HepG2 (cell line): ENCODE measurements around the gene TMEM225B. TPM values are rescaled to one million over a fixed set of nuclear protein-coding genes. Genes with fewer than 3 reads are reported as not detected.

Experiments
- ATAC-seq: fragments of 200-7000 bp; cut with Tn5 transposase; 3 replicates; pipeline ENCODE4 v1.9.1; 2020; ENCODE audit warnings: mild to moderate bottlenecking, moderate library complexity
- BruUV-seq: library from RNA; stranded (reverse); fragments of 400-500 nt; replicated peaks from 2 replicates; lab custom pipeline; 2021; lab: Mats Ljungman, UMichigan
- CTCF ChIA-PET: fragments of 300-600 bp; formaldehyde crosslinking; extraction: SDS; loops from one replicate; lab custom pipeline; 2021; ENCODE audit warnings: low total read pairs, inconsistent platforms, low intra/inter-chr PET ratio; lab: Yijun Ruan, JAX
- POLR2A ChIA-PET: fragments of 350-600 bp; sonication (Branson Sonifier 250); formaldehyde crosslinking; loops from one replicate; lab custom pipeline; 2020; ENCODE audit warnings: antibody characterized with exemption, inconsistent platforms; lab: Yijun Ruan, JAX
- DNase-seq: peaks from one replicate; pipeline ENCODE4 v3.0.0-alpha.2; 2015; ENCODE audit warnings: low spot score
- FAIRE-seq: peaks from 3 replicates; lab custom pipeline; 2011; peaks lifted over from hg19 to GRCh38; lab: Jason Lieb, UNC
- H2AFZ ChIP-seq: one replicate; pipeline ENCODE4 v1.6.1; 2011; ENCODE audit warnings: low read length, inconsistent platforms
- H3K27ac ChIP-seq: fragments of 300-600 bp; 3 replicates; pipeline ENCODE4 v1.8.0; 2011; ENCODE audit warnings: mixed run types, mild to moderate bottlenecking, mixed read lengths, low read length, inconsistent platforms; ENCODE audit not compliant: insufficient read depth; ENCODE audit errors: extremely low read length
- H3K27me3 ChIP-seq, 2 experiments: fragments of 200-600 bp in 1 of 2; 2 replicates in 1 of 2; 3 replicates in 1 of 2; pipeline versions ENCODE4 v1.6.0 to v1.8.0; 2011; ENCODE audit warnings: low read length in 2 of 2, mild to moderate bottlenecking in 2 of 2, moderate library complexity in 2 of 2, inconsistent platforms in 1 of 2; ENCODE audit not compliant: insufficient read depth in 2 of 2, control insufficient read depth in 1 of 2
- H3K36me3 ChIP-seq, 2 experiments: fragments of 200-600 bp in 1 of 2; replicated peaks in 1 of 2; 2 replicates in 1 of 2; 3 replicates in 1 of 2; pipeline versions ENCODE4 v1.5.1 to v1.8.0; 2011; ENCODE audit warnings: low read length in 2 of 2, inconsistent platforms in 1 of 2; ENCODE audit not compliant: insufficient read depth in 2 of 2, control insufficient read depth in 1 of 2
- H3K4me1 ChIP-seq: 2 replicates; pipeline ENCODE4 v1.5.1; 2012; ENCODE audit warnings: low read length, inconsistent platforms; ENCODE audit not compliant: insufficient read depth
- H3K4me2 ChIP-seq: 2 replicates; pipeline ENCODE4 v1.6.0; 2011; ENCODE audit warnings: low read depth, low read length, inconsistent platforms
- H3K4me3 ChIP-seq, 3 experiments: fragments of 200-600 bp in 1 of 3; sonication (generic), shearing (Covaris generic) in 1 of 3; replicated peaks in 1 of 3; 2 replicates each; pipeline ENCODE4 v1.5.1; 2011 to 2016; ENCODE audit warnings: low read length in 3 of 3, inconsistent platforms in 2 of 3, low read depth in 2 of 3, mild to moderate bottlenecking in 2 of 3, control low read depth in 1 of 3, mixed read lengths in 1 of 3; ENCODE audit not compliant: insufficient read depth in 1 of 3
- H3K79me2 ChIP-seq: one replicate; pipeline ENCODE4 v1.6.1; 2011; ENCODE audit warnings: low read length, inconsistent platforms; ENCODE audit not compliant: insufficient read depth
- H3K9ac ChIP-seq: 2 replicates; pipeline ENCODE4 v1.6.0; 2011; ENCODE audit warnings: mild to moderate bottlenecking, low read depth, low read length, inconsistent platforms; ENCODE audit not compliant: insufficient read depth
- H3K9me3 ChIP-seq: 2 replicates; pipeline ENCODE4 v1.5.1; 2012; ENCODE audit warnings: mild to moderate bottlenecking, low read length
- H4K20me1 ChIP-seq: 2 replicates; pipeline ENCODE4 v1.6.0; 2011; ENCODE audit warnings: inconsistent platforms, mild to moderate bottlenecking, low read length, moderate library complexity; ENCODE audit not compliant: insufficient read depth
- ATF7 ChIP-seq, 2 experiments: fragments of 450-650 bp in 1 of 2; sonication (generic) in 1 of 2; formaldehyde crosslinking in 1 of 2; IDR thresholded peaks; 2 replicates each; pipeline versions ENCODE4 v1.4.0 to v1.6.1; 2016 to 2020; ENCODE audit warnings: antibody characterized with exemption in 1 of 2, mild to moderate bottlenecking in 1 of 2, missing genetic modification reagents in 1 of 2
- FOXA3 ChIP-seq: IDR thresholded peaks from 2 replicates; pipeline ENCODE4 v1.6.1; 2016; ENCODE audit warnings: missing genetic modification reagents, missing compliant biosample characterization
- MAFK ChIP-seq, 2 experiments: IDR thresholded peaks in 1 of 2; conservative IDR thresholded peaks in 1 of 2; 2 replicates each; pipeline ENCODE4 v1.6.1; 2011; ENCODE audit warnings: improper control_type of control experiment in 2 of 2, low read length in 2 of 2
- ZNF253 ChIP-seq: sonication (generic); formaldehyde crosslinking; IDR thresholded peaks from 2 replicates; pipeline ENCODE4 v1.8.0; 2022; ENCODE audit warnings: mild to moderate bottlenecking, missing genetic modification reagents, borderline replicate concordance
- ZNF280B ChIP-seq: sonication (generic); formaldehyde crosslinking; IDR thresholded peaks from 2 replicates; pipeline ENCODE4 v1.5.0; 2020; ENCODE audit warnings: missing genetic modification reagents, mild to moderate bottlenecking, borderline replicate concordance
- ZNF335 ChIP-seq: sonication (generic); formaldehyde crosslinking; IDR thresholded peaks from 2 replicates; pipeline ENCODE4 v1.4.0; 2020; ENCODE audit warnings: missing genetic modification reagents
- ZNF713 ChIP-seq: sonication (generic); formaldehyde crosslinking; IDR thresholded peaks from 2 replicates; pipeline ENCODE4 v1.4.0; 2020; ENCODE audit warnings: mild to moderate bottlenecking, missing genetic modification reagents
- WGBS: methylation state at CpG from one replicate; pipeline ENCODE4 v1.1.6; 2017; ENCODE audit warnings: low lambda C conversion rate; 5-methylcytosine and 5-hydroxymethylcytosine counted together
- in situ Hi-C: cut with HindIII; loops from 2 replicates; pipeline ENCODE4 v1.10.0; 2017; ENCODE audit warnings: low pct_unique_long_range_greater_than_20kb; ENCODE audit not compliant: extremely low pct_ligation_motif_present
- intact Hi-C: fragments of 100-400 bp; cut with micrococcal nuclease; formaldehyde crosslinking; loops from one replicate; pipeline ENCODE4 v1.10.0; 2022; ENCODE audit not compliant: unreplicated experiment
- polyA plus RNA-seq, 8 experiments: library from polyadenylated mRNA; depleted of rRNA in 3 of 8; stranded (reverse) in 7 of 8; unstranded in 1 of 8; fragments of >200 nt; fragmentation: Illumina TruSeq in 4 of 8; extraction: Trizol in 4 of 8; gene quantifications; 2 replicates each; pipeline versions ENCODE4 v1.2.1 to v1.2.3, GENCODE V29; 2011 to 2016; ENCODE audit warnings: low read depth in 4 of 8, missing spikeins in 1 of 8, mixed read lengths in 1 of 8; ENCODE audit not compliant: insufficient read depth in 1 of 8
- total RNA-seq, 5 experiments: library from RNA; depleted of rRNA; stranded (reverse); fragments of >200 nt; fragmentation: Illumina TruSeq; extraction: Trizol; gene quantifications; 2 replicates each; pipeline ENCODE4 v1.2.3, GENCODE V29; 2016; ENCODE audit warnings: low read depth in 1 of 5

TMEM225B gene
- total and polyA plus RNA-seq, 2 of the 13 experiments (the other 11 are each of a cell fraction or from before 2014, with no cell fraction given) = 0.78 to 0.95 TPM

DNA sequence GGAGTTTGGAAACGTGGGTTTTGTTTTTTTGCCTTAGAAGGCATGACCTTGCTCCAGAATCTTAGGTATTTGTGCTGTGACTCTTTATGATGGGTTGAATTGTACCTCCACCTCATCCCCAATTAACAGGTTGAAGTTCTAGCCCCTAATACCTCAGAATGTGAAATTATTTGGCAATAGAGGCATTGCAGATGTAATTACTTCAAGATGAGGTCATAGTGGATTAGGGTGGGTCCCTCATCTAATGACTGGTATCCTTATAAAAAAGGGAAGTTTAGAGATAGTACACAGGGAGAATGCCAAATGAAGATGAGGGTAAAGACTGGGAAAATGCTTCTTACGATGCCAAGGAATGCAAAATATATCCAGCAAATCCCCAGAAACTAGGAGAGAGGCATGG is 43.1 kb upstream of the TMEM225B start:
- ChIA-PET POLR2A (no interaction called here), CTCF (no interaction called here)
- WGBS = 93% methylated on average over 2 of the region's 2 CpGs
- in situ Hi-C loops (no loop called here), intact Hi-C loops (loop anchor here (5.0 kb wide), 1 partner anchor 53 kb away; the partner anchor contains the start of genes ZKSCAN5 and ZNF394)
- H3K79me2 ChIP-seq = peaks cover 49% of the 10 kb centered on the region
- FAIRE-seq (no peak), ATAC-seq (no peak), DNase-seq (no peak)
- no peaks in the 10 kb centered on the region for H3K9me3 ChIP-seq
- BruUV-seq = no TSS peak
- H3K9ac ChIP-seq = no peak overlapping the region
- H3K4me1 ChIP-seq = peaks cover 34% of the 10 kb centered on the region
- H3K27ac ChIP-seq = no peak overlapping the region
- no peak overlapping the region for H3K4me2 ChIP-seq
- no peaks in the 10 kb centered on the region; the same call in 1 of the 2 replicates for H4K20me1 ChIP-seq
- peaks cover 0 to 15% of the 10 kb centered on the region in 2 experiments; a peak in 3 of 5 replicates for H3K36me3 ChIP-seq
- no peak overlapping the region for H2AFZ ChIP-seq
- no peak overlapping the region for H3K4me3 ChIP-seq
- TF ChIP-seq ZNF280B (CRISPR knock-in tag) (no peak), MAFK (conservative IDR thresholded peaks at IDR 0.05 in 1 of 2, IDR thresholded peaks at IDR 0.05 in 1 of 2; ENCODE audit: low read length in 2 of 2) (no peak), ZNF335 (CRISPR knock-in tag) (no peak), ZNF713 (no peak), ATF7 (IDR thresholded peaks at IDR 0.05) (peak; percentile 28; the same call in 1 of the 2 replicates), ATF7 (CRISPR knock-in tag; IDR thresholded peaks at IDR 0.05) (no peak), FOXA3 (CRISPR knock-in tag) (no peak), ZNF253 (no peak)
- H3K27me3 ChIP-seq = no peaks in the 10 kb centered on the region; a peak in 1 of 5 replicates
